Osteocyte (in vitro differentiated cells): ENCODE results near the gene DNAJC1. TPM values are rescaled to one million over a fixed set of nuclear protein-coding genes. Genes with fewer than 3 reads are reported as not detected.

Experiments used
- DNase-seq: peaks from one replicate; pipeline ENCODE4 v3.0.0; 2021; ENCODE audit warnings: mixed read lengths; ENCODE audit not compliant: unreplicated experiment; ENCODE audit errors: extremely low spot score
- H3K27ac Mint-ChIP-seq: one replicate; pipeline ENCODE4 v1.8.0; 2021; ENCODE audit warnings: mild to moderate bottlenecking, mixed read lengths; ENCODE audit not compliant: unreplicated experiment
- H3K27me3 Mint-ChIP-seq: one replicate; pipeline ENCODE4 v1.8.0; 2021; ENCODE audit warnings: mixed read lengths; ENCODE audit not compliant: unreplicated experiment
- H3K36me3 Mint-ChIP-seq: one replicate; pipeline ENCODE4 v1.8.0; 2021; ENCODE audit warnings: mixed read lengths; ENCODE audit not compliant: unreplicated experiment
- H3K4me1 Mint-ChIP-seq: one replicate; pipeline ENCODE4 v1.8.0; 2021; ENCODE audit warnings: mixed read lengths; ENCODE audit not compliant: unreplicated experiment
- H3K4me3 Mint-ChIP-seq: one replicate; pipeline ENCODE4 v1.8.0; 2021; ENCODE audit warnings: mild to moderate bottlenecking, moderate library complexity, mixed read lengths; ENCODE audit not compliant: unreplicated experiment
- H3K9me3 Mint-ChIP-seq: one replicate; pipeline ENCODE4 v1.8.0; 2021; ENCODE audit warnings: mixed read lengths; ENCODE audit not compliant: unreplicated experiment
- total RNA-seq: library from RNA; stranded (reverse); gene quantifications from 2 replicates; pipeline ENCODE4 v1.2.1, GENCODE V29; 2021
- TF ChIP-seq, protein P1 (sequence below): fragments of 200-600 bp; sonication (generic); IDR thresholded peaks from 2 replicates; pipeline ENCODE4 v1.5.0; 2021; ENCODE audit warnings: antibody characterized with exemption, mild to moderate bottlenecking, moderate library complexity

DNAJC1 gene
- total RNA-seq, 1 donor from 2014 or later = 38.4 TPM

DNA sequence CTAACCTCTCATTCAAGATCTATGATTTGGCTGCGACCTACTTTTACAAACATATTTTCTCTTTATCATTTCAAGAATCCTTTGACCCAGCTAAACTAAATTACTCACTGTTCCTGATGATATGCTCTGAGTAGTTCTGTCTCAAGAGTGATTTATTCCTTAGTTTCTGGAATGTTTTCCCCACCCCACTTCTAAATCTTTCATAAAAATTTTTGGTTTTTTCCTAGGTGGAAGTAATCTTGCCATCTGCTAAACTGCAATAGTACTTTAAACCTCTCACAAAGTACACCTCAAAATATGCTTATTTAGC lies 170.8 kb downstream of the DNAJC1 start:
- no peak overlapping the region for H3K27ac Mint-ChIP-seq
- no peaks in the 10 kb centered on the region for H3K27me3 Mint-ChIP-seq
- H3K9me3 Mint-ChIP-seq = peaks cover 45% of the 10 kb centered on the region
- H3K4me3 Mint-ChIP-seq = no peak overlapping the region
- H3K36me3 Mint-ChIP-seq = peaks cover 45% of the 10 kb centered on the region
- no peak for DNase-seq
- H3K4me1 Mint-ChIP-seq = no peaks in the 10 kb centered on the region
- TF ChIP-seq, protein P1, sequence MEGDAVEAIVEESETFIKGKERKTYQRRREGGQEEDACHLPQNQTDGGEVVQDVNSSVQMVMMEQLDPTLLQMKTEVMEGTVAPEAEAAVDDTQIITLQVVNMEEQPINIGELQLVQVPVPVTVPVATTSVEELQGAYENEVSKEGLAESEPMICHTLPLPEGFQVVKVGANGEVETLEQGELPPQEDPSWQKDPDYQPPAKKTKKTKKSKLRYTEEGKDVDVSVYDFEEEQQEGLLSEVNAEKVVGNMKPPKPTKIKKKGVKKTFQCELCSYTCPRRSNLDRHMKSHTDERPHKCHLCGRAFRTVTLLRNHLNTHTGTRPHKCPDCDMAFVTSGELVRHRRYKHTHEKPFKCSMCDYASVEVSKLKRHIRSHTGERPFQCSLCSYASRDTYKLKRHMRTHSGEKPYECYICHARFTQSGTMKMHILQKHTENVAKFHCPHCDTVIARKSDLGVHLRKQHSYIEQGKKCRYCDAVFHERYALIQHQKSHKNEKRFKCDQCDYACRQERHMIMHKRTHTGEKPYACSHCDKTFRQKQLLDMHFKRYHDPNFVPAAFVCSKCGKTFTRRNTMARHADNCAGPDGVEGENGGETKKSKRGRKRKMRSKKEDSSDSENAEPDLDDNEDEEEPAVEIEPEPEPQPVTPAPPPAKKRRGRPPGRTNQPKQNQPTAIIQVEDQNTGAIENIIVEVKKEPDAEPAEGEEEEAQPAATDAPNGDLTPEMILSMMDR = no peak

DNA sequence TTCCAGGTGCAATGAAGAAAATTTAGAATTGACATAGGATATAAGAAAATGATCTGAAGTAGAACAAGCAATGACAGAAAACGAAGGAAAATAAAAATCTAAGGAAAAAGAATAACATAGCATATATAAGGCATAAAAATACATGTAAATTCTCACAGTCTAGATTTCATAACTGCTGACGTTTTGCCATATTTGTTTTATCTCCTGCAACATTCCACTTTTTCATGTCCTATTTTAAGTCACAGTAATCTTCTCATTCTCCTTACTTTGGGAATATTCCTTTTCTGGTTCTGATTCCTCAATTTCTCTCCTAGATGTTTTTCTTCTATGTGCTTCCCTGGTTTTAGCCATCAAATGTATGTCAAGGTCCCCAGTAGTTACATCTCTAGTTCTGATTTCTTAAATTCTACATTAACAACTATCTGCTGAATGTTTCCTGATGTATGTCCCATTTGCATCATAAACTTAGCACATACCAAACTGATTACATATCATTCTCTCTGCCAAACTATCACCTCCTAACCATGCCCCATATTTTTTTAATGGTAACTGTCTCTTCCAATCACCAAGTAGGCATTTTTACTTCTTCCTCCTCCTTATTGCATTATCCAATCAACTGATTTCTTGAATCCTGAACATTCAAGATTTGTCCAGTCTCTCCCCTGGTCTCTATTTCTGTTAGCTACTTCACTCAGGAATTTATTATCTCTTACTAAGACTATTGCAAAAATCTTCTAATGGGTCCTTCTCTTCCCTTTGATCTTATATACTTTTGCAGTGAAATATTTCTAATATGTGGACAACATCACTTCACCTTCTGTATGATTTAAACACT lies 171.3 kb downstream of the DNAJC1 start:
- Mint-ChIP-seq H3K27me3 (no peaks in the 10 kb centered on the region), H3K9me3 (peaks cover 51% of the 10 kb centered on the region), H3K27ac (no peak overlapping the region), H3K4me3 (no peak overlapping the region), H3K4me1 (no peaks in the 10 kb centered on the region), H3K36me3 (peaks cover 47% of the 10 kb centered on the region)
- DNase-seq = no peak
- TF ChIP-seq, protein P1 = no peak

DNA sequence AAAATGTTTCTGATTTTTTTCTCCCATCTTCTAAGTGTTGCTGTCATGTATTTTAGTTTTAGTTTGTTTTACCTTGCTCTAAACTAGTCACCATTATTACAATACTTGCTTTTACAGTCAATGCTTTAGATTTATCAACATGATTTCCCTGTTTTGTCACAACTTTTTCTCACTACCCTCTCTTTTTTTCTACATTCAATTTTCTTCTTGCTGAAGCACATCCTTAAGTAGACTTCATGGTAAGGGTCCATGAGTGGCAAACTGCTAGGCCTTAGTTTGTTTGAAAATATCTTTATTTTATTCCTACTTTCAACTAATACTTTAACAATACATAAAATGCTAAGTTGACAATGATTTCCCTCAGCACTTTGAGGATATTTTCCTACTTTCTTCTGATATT lies 173.5 kb downstream of the DNAJC1 start:
- no peak overlapping the region for H3K27ac Mint-ChIP-seq
- peaks cover 54% of the 10 kb centered on the region for H3K9me3 Mint-ChIP-seq
- H3K4me1 Mint-ChIP-seq = no peaks in the 10 kb centered on the region

DNA sequence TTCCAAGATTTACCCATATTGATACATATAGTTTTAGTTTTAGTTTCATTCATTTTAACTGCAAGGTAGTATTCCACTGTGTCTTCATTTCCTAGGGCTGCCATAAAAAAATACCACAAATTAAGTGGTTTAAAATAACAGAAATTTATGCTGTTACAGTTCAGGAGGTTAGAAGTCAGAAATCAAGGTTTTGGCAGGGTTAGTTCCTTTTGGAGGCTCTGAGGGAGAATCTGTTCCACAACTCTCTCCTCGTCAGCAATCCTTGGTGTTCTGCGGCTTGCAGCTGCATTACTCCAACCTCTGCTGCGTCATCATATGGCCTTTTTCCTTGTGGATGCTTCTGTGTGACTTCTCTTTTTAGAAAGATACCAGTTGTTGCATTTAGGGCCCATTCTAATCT lies 176.2 kb downstream of the DNAJC1 start:
- Mint-ChIP-seq H3K4me3 (no peak overlapping the region), H3K27me3 (no peaks in the 10 kb centered on the region), H3K4me1 (no peaks in the 10 kb centered on the region), H3K36me3 (peaks cover 36% of the 10 kb centered on the region), H3K9me3 (peaks cover 50% of the 10 kb centered on the region), H3K27ac (no peak overlapping the region)
- TF ChIP-seq, protein P1 = no peak
- no peak for DNase-seq

More for the DNA sequence above, 173.5 kb downstream of the DNAJC1 start:
- H3K4me3 Mint-ChIP-seq = no peak overlapping the region
- no peak for DNase-seq
- H3K27me3 Mint-ChIP-seq = no peaks in the 10 kb centered on the region
- TF ChIP-seq, protein P1 = no peak
- peaks cover 49% of the 10 kb centered on the region for H3K36me3 Mint-ChIP-seq

GRCh38 chr10:21826725-21827124 lies 176.8 kb downstream of the DNAJC1 start:
- TF ChIP-seq, protein P1 = no peak
- H3K4me3 Mint-ChIP-seq = no peak overlapping the region
- peaks cover 47% of the 10 kb centered on the region for H3K9me3 Mint-ChIP-seq
- peaks cover 36% of the 10 kb centered on the region for H3K36me3 Mint-ChIP-seq
- H3K27ac Mint-ChIP-seq = no peak overlapping the region
- no peak for DNase-seq
- H3K27me3 Mint-ChIP-seq = no peaks in the 10 kb centered on the region
- no peaks in the 10 kb centered on the region for H3K4me1 Mint-ChIP-seq
